Upper lobe of left lung (tissue), 4 donors: ENCODE measurements around the gene DNAJB2.

Experiments
- CTCF ChIP-seq, 6 experiments: fragments of 450-650 bp in 4 of 6; fragments of 200-600 bp in 2 of 6; sonication (generic) in 2 of 6; IDR thresholded peaks; one replicate each; pipeline ENCODE4 v1.5.1; 2016 to 2019; ENCODE audit warnings: antibody characterized with exemption in 6 of 6
- POLR2A ChIP-seq, 4 donors: fragments of 450-650 bp; IDR thresholded peaks; one replicate each; pipeline ENCODE4 v1.5.1; 2016 to 2017; ENCODE audit warnings: antibody characterized with exemption in 4 of 4, mild to moderate bottlenecking in 2 of 4
- POLR2AphosphoS5 ChIP-seq, 2 donors: sonication (generic); formaldehyde crosslinking; IDR thresholded peaks; one replicate each; pipeline ENCODE4 v1.5.1; 2017; ENCODE audit warnings: antibody characterized with exemption in 2 of 2

- TF ChIP-seq CTCF (IDR thresholded peaks at IDR 0.05) (no peak), POLR2A (IDR thresholded peaks at IDR 0.05) (no peak), POLR2AphosphoS5 (IDR thresholded peaks at IDR 0.05) (no peak)
Observed at GRCh38 chr2:219334076-219334475, 54.9 kb downstream of the DNAJB2 start.
